Astrocyte (in vitro differentiated cells and primary cell): ENCODE measurements around the gene APOL6. TPM values are rescaled to one million over a fixed set of nuclear protein-coding genes. Genes with fewer than 3 reads are reported as not detected.

ENCODE experiments used
- DNase-seq: peaks from one replicate; pipeline ENCODE4 v3.0.0-alpha.2; 2010; ENCODE audit warnings: low read depth
- FAIRE-seq: peaks from 2 replicates; lab custom pipeline; 2011; peaks lifted over from hg19 to GRCh38; lab: Jason Lieb, UNC
- H2AFZ ChIP-seq: 2 replicates; pipeline ENCODE4 v1.6.0; 2012; ENCODE audit warnings: low read depth, low read length, inconsistent platforms
- H3K27ac ChIP-seq: 2 replicates; pipeline ENCODE4 v1.5.1; 2011; ENCODE audit warnings: low read depth, low read length, inconsistent platforms
- H3K27me3 ChIP-seq: 2 replicates; pipeline ENCODE4 v1.6.0; 2011; ENCODE audit warnings: low read length, inconsistent platforms; ENCODE audit not compliant: insufficient read depth
- H3K36me3 ChIP-seq: 2 replicates; pipeline ENCODE4 v1.5.1; 2011; ENCODE audit warnings: low read length, inconsistent platforms; ENCODE audit not compliant: insufficient read depth
- H3K4me1 ChIP-seq: 2 replicates; pipeline ENCODE4 v1.5.1; 2011; ENCODE audit warnings: low read length, inconsistent platforms; ENCODE audit not compliant: insufficient read depth
- H3K4me2 ChIP-seq: 2 replicates; pipeline ENCODE4 v1.6.0; 2012; ENCODE audit warnings: low read length, inconsistent platforms
- H3K4me3 ChIP-seq: 2 replicates; pipeline ENCODE4 v1.5.1; 2011; ENCODE audit warnings: low read depth, mild to moderate bottlenecking, low read length, inconsistent platforms; ENCODE audit not compliant: insufficient read depth
- H3K79me2 ChIP-seq: 2 replicates; pipeline ENCODE4 v1.6.0; 2012; ENCODE audit warnings: mild to moderate bottlenecking, low read length, inconsistent platforms; ENCODE audit not compliant: insufficient read depth
- H3K9ac ChIP-seq: 2 replicates; pipeline ENCODE4 v1.6.0; 2012; ENCODE audit warnings: mild to moderate bottlenecking, low read length, inconsistent platforms
- H3K9me3 ChIP-seq: 2 replicates; pipeline ENCODE4 v1.5.1; 2012; ENCODE audit warnings: low read depth, mild to moderate bottlenecking, low read length, inconsistent platforms; ENCODE audit not compliant: insufficient read depth
- H4K20me1 ChIP-seq: 2 replicates; pipeline ENCODE4 v1.6.0; 2012; ENCODE audit warnings: low read length, inconsistent platforms; ENCODE audit not compliant: insufficient read depth
- H3K27ac Mint-ChIP-seq: one replicate; pipeline ENCODE4 v1.8.0; 2021; ENCODE audit warnings: mild to moderate bottlenecking, mixed read lengths; ENCODE audit not compliant: unreplicated experiment
- H3K27me3 Mint-ChIP-seq: one replicate; pipeline ENCODE4 v1.8.0; 2021; ENCODE audit warnings: low read depth, mixed read lengths; ENCODE audit not compliant: unreplicated experiment
- H3K36me3 Mint-ChIP-seq: one replicate; pipeline ENCODE4 v1.8.0; 2021; ENCODE audit warnings: low read depth, mixed read lengths; ENCODE audit not compliant: unreplicated experiment
- H3K4me1 Mint-ChIP-seq: one replicate; pipeline ENCODE4 v1.8.0; 2021; ENCODE audit warnings: low read depth, mixed read lengths; ENCODE audit not compliant: unreplicated experiment
- H3K4me3 Mint-ChIP-seq: one replicate; pipeline ENCODE4 v1.8.0; 2021; ENCODE audit warnings: mild to moderate bottlenecking, moderate library complexity, mixed read lengths; ENCODE audit not compliant: unreplicated experiment
- H3K9me3 Mint-ChIP-seq: one replicate; pipeline ENCODE4 v1.8.0; 2021; ENCODE audit warnings: mild to moderate bottlenecking, mixed read lengths; ENCODE audit not compliant: unreplicated experiment
- EZH2 ChIP-seq: IDR thresholded peaks from 2 replicates; pipeline ENCODE4 v1.6.1; 2012; ENCODE audit warnings: mild to moderate bottlenecking, low read length, inconsistent platforms; ENCODE audit not compliant: insufficient read depth
- total RNA-seq: library from RNA; stranded (reverse); gene quantifications from 2 replicates; pipeline ENCODE4 v1.2.1, GENCODE V29; 2021
- TF ChIP-seq, protein P1 (sequence below): IDR thresholded peaks from 2 replicates; pipeline ENCODE4 v1.5.1; 2011; ENCODE audit warnings: low read depth, mild to moderate bottlenecking, inconsistent platforms, low read length, moderate library complexity; ENCODE audit not compliant: insufficient read depth

APOL6 gene
- total RNA-seq, 1 donor from 2014 or later = 5.9 TPM

GRCh38 chr22:35618427-35619223 lies 29.6 kb upstream of the APOL6 start:
- H3K36me3 Mint-ChIP-seq = no peaks in the 10 kb centered on the region
- TF ChIP-seq, protein P1, sequence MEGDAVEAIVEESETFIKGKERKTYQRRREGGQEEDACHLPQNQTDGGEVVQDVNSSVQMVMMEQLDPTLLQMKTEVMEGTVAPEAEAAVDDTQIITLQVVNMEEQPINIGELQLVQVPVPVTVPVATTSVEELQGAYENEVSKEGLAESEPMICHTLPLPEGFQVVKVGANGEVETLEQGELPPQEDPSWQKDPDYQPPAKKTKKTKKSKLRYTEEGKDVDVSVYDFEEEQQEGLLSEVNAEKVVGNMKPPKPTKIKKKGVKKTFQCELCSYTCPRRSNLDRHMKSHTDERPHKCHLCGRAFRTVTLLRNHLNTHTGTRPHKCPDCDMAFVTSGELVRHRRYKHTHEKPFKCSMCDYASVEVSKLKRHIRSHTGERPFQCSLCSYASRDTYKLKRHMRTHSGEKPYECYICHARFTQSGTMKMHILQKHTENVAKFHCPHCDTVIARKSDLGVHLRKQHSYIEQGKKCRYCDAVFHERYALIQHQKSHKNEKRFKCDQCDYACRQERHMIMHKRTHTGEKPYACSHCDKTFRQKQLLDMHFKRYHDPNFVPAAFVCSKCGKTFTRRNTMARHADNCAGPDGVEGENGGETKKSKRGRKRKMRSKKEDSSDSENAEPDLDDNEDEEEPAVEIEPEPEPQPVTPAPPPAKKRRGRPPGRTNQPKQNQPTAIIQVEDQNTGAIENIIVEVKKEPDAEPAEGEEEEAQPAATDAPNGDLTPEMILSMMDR = no peak
- TF ChIP-seq EZH2 = no peak
- Histone ChIP-seq H3K4me3 (no peak overlapping the region), H3K27me3 (peaks cover 7% of the 10 kb centered on the region), H3K79me2 (no peaks in the 10 kb centered on the region), H3K36me3 (no peaks in the 10 kb centered on the region), H2AFZ (no peak overlapping the region), H4K20me1 (no peaks in the 10 kb centered on the region), H3K9ac (no peak overlapping the region), H3K9me3 (no peaks in the 10 kb centered on the region), H3K27ac (no peak overlapping the region), H3K4me2 (no peak overlapping the region), H3K4me1 (no peaks in the 10 kb centered on the region)
- DNase-seq (no peak), FAIRE-seq (no peak)
- peaks cover 2% of the 10 kb centered on the region for H3K9me3 Mint-ChIP-seq
- no peak overlapping the region for H3K4me3 Mint-ChIP-seq
- peaks cover 10% of the 10 kb centered on the region for H3K4me1 Mint-ChIP-seq
- no peak overlapping the region for H3K27ac Mint-ChIP-seq
- peaks cover 10% of the 10 kb centered on the region for H3K27me3 Mint-ChIP-seq

- no peaks in the 10 kb centered on the region for H3K36me3 ChIP-seq
- peaks cover 7% of the 10 kb centered on the region for H3K27me3 ChIP-seq
- no peak overlapping the region for H3K4me3 ChIP-seq
- no peaks in the 10 kb centered on the region for H3K4me1 ChIP-seq
- no peaks in the 10 kb centered on the region for H3K9me3 ChIP-seq
- no peak overlapping the region for H3K4me2 ChIP-seq
- no peaks in the 10 kb centered on the region for H3K79me2 ChIP-seq
- no peaks in the 10 kb centered on the region for H4K20me1 ChIP-seq
- H2AFZ ChIP-seq = no peak overlapping the region
- TF ChIP-seq, protein P1 = no peak
- no peak for TF ChIP-seq EZH2
- no peaks in the 10 kb centered on the region for H3K36me3 Mint-ChIP-seq
- H3K27ac ChIP-seq = no peak overlapping the region
- no peak overlapping the region for H3K27ac Mint-ChIP-seq
- H3K27me3 Mint-ChIP-seq = peaks cover 10% of the 10 kb centered on the region
- no peak overlapping the region for H3K4me3 Mint-ChIP-seq
- FAIRE-seq = no peak
- DNase-seq = no peak
- H3K9ac ChIP-seq = no peak overlapping the region
- peaks cover 10% of the 10 kb centered on the region for H3K4me1 Mint-ChIP-seq
- H3K9me3 Mint-ChIP-seq = peaks cover 2% of the 10 kb centered on the region
Measured at GRCh38 chr22:35619336-35620094, 28.7 kb upstream of the APOL6 start.
